HG02981 (cell line): ENCODE measurements around the gene GFOD1.
"Not testable (repeated sequence)": the region's sequence is repeated elsewhere in the genome, so short reads cannot be mapped to it uniquely, and the experiment has no call there.

ENCODE experiments used
- ATAC-seq: cut with Tn5 transposase; IDR thresholded peaks from one replicate; pipeline ENCODE4 v1.9.1; 2021; ENCODE audit warnings: mild to moderate bottlenecking, moderate library complexity; ENCODE audit not compliant: unreplicated experiment

Gene GFOD1

GRCh38 chr6:13511913-13512717 is 24.7 kb upstream of the GFOD1 start:
- ATAC-seq = no peak

- ATAC-seq = not testable (repeated sequence)
Observed at GRCh38 chr6:13511141-13511571, 23.8 kb upstream of the GFOD1 start.

- not testable (repeated sequence) for ATAC-seq
Observed at GRCh38 chr6:13510433-13510832, 23.0 kb upstream of the GFOD1 start.

GRCh38 chr6:13508711-13509705 is 21.6 kb upstream of the GFOD1 start:
- ATAC-seq = no peak

GRCh38 chr6:13507306-13507860 is 20.0 kb upstream of the GFOD1 start:
- ATAC-seq = no peak

GRCh38 chr6:13505345-13505734 is 17.9 kb upstream of the GFOD1 start:
- ATAC-seq = no peak

GRCh38 chr6:13504611-13505344 is 17.4 kb upstream of the GFOD1 start:
- no peak for ATAC-seq

- no peak for ATAC-seq
Observed at GRCh38 chr6:13500915-13501314, 13.5 kb upstream of the GFOD1 start.

- ATAC-seq = no peak
Observed at GRCh38 chr6:13500264-13500663, 12.9 kb upstream of the GFOD1 start.

GRCh38 chr6:13496513-13497190 is 9.3 kb upstream of the GFOD1 start:
- ATAC-seq = no peak

- ATAC-seq = no peak
Observed at GRCh38 chr6:13495818-13496217, 8.4 kb upstream of the GFOD1 start.

GRCh38 chr6:13495112-13495776 is 7.8 kb upstream of the GFOD1 start:
- no peak for ATAC-seq

- ATAC-seq = no peak
Observed at GRCh38 chr6:13494137-13494536, 6.7 kb upstream of the GFOD1 start.

- no peak for ATAC-seq
Observed at GRCh38 chr6:13493147-13493546, 5.7 kb upstream of the GFOD1 start.

- ATAC-seq = no peak
Observed at GRCh38 chr6:13492357-13492756, 5.0 kb upstream of the GFOD1 start.

- no peak for ATAC-seq
Observed at GRCh38 chr6:13491538-13491937, 4.1 kb upstream of the GFOD1 start.

GRCh38 chr6:13490402-13490801 is 3.0 kb upstream of the GFOD1 start:
- no peak for ATAC-seq

- ATAC-seq = no peak
Observed at GRCh38 chr6:13488896-13489237, 1.5 kb upstream of the GFOD1 start.

- no peak for ATAC-seq
Observed at GRCh38 chr6:13488015-13488895, 855 bp upstream of the GFOD1 start.
